ACC112 (cell line): ENCODE results near the gene THAP8.

Experiments
- H2AFZ ChIP-seq: fragments of 200-600 bp; sonication (generic); one replicate; pipeline ENCODE4 v1.6.0; 2017; ENCODE audit warnings: antibody characterized with exemption, low read length; ENCODE audit not compliant: unreplicated experiment
- H3K27ac ChIP-seq: fragments of 200-600 bp; sonication (generic); 2 replicates; pipeline ENCODE4 v1.5.1; 2014; ENCODE audit warnings: low read depth, mild to moderate bottlenecking, antibody characterized with exemption, low read length, moderate library complexity
- H3K27me3 ChIP-seq: fragments of 200-600 bp; sonication (generic); 2 replicates; pipeline ENCODE4 v1.6.1; 2014; ENCODE audit warnings: mild to moderate bottlenecking, antibody characterized with exemption, low read length, moderate library complexity, mixed read lengths; ENCODE audit not compliant: insufficient read depth
- H3K36me3 ChIP-seq: fragments of 200-600 bp; sonication (generic); 2 replicates; pipeline ENCODE4 v1.6.1; 2016; ENCODE audit warnings: mild to moderate bottlenecking, antibody characterized with exemption, low read length, moderate library complexity, mixed read lengths; ENCODE audit not compliant: insufficient read depth
- H3K4me1 ChIP-seq: fragments of 200-600 bp; sonication (generic); one replicate; pipeline ENCODE4 v1.6.1; 2016; ENCODE audit warnings: low read length, mixed read lengths; ENCODE audit not compliant: insufficient read depth, unreplicated experiment, control insufficient read depth
- H3K4me3 ChIP-seq: fragments of 200-600 bp; sonication (generic); 2 replicates; pipeline ENCODE4 v1.5.1; 2014; ENCODE audit warnings: mild to moderate bottlenecking, low read depth, low read length
- H3K79me2 ChIP-seq: fragments of 200-600 bp; sonication (generic); one replicate; pipeline ENCODE4 v1.6.0; 2016; ENCODE audit warnings: low read length; ENCODE audit not compliant: control insufficient read depth, unreplicated experiment, insufficient read depth

THAP8 gene

DNA sequence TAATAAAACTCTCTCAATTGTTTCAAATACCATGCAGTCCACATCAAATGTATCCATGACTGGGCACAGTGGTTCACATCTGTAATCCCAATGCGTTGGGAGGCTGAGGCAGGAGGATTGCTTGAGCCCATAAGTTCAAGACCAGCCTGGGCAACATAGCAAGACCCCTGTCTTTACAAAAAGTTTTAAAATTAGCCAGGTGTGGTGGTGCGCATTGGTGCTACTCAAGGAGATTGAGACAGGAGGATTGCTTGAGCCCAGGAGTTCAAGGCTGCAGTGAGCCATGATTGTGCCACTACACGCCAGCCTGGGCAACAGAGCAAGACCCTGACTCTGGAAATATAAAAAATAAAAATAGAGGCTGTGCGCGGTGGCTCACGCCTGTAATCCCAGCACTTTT is 26.4 kb downstream of the THAP8 start:
- no peaks in the 10 kb centered on the region for H3K27me3 ChIP-seq
- H3K4me3 ChIP-seq, result no peak overlapping the region
- no peak overlapping the region for H3K27ac ChIP-seq
- H3K4me1 ChIP-seq, result no peaks in the 10 kb centered on the region
- no peaks in the 10 kb centered on the region for H3K36me3 ChIP-seq
- H2AFZ ChIP-seq, result no peak overlapping the region
- H3K79me2 ChIP-seq, result no peaks in the 10 kb centered on the region

DNA sequence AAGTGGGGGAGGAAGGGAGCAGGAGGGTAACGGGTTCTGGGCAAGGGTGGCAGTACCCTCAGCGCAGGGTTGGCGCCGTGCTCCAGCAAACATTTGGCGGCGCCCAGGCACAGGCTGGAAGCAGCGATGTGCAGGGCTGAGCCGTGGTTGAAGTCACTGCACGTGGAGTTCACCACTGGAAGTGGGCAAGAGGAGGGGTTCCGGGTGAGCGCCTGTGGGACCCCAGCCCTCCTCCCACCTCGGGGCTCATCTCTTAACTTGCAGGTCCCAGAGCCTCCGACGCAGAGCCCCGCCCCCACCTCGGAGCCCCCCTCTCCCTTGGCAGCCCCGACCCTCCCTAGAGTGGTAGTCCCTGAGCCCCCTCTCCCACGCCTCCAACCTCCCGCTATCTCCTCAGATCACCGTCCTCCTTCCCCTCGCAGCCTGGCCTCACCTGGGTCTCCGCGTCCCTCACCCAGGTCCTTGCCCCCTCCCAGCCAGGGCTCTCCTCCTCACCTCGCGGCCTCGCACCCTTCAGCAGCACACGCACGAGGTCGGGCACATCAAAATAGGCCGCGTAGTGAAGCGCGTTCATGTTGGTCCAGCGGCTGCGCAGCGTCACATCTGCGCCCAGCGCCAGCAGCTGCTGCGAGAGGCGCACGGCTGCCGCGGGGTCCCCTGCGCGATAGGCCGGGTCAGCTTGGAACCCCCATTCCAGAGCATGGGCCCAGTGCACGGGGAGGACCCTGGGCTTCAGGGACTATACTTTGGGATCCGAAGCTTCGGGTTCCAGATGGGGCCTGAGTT is 27.8 kb downstream of the THAP8 start:
- Histone ChIP-seq H3K4me3 (no peak overlapping the region), H3K36me3 (no peaks in the 10 kb centered on the region), H3K27me3 (no peaks in the 10 kb centered on the region), H2AFZ (no peak overlapping the region), H3K27ac (no peak overlapping the region), H3K4me1 (no peaks in the 10 kb centered on the region), H3K79me2 (no peaks in the 10 kb centered on the region)

DNA sequence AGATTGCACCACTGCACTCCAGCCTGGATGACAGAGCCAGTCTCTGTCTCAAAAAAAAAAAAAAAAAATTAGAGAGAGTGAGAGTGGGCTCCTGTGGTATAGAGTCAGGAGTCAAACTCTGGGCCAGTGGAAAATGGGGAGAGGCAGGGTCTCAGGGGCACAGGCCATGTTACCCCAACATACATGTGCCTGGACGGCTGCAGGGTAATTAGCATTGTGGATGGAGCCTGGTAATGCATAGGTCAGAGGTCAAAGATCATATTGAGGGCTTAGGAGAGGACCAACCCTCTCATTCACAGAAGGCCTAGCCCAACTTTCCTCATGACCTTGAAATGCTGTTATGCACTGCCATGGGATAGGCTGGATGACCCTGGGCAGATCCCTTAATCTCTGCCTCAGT is 28.5 kb downstream of the THAP8 start:
- H2AFZ ChIP-seq, result no peak overlapping the region
- H3K79me2 ChIP-seq, result no peaks in the 10 kb centered on the region
- no peak overlapping the region for H3K4me3 ChIP-seq
- H3K36me3 ChIP-seq, result no peaks in the 10 kb centered on the region
- H3K27me3 ChIP-seq, result no peaks in the 10 kb centered on the region
- no peak overlapping the region for H3K27ac ChIP-seq
- no peaks in the 10 kb centered on the region for H3K4me1 ChIP-seq

DNA sequence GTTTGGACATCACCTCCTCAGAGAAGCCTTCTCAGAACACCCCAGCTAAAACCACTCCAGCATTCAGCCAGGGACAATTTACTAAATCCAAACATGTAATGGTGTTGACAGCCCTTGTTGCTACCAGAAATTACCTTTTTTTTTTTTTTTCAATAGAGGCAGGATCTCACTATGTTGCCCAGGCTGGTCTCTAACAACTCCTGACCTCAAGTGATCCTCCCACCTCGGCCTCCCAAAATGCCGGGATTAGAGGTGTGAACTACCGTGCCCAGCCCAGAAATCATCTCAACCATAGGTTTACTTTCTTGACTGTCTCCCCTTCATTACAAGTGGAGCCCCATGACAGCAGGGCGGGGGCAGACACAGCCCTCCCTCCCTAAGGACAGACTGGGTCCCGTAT is 30.7 kb downstream of the THAP8 start:
- H3K79me2 ChIP-seq, result no peaks in the 10 kb centered on the region
- H3K4me1 ChIP-seq, result no peaks in the 10 kb centered on the region
- no peak overlapping the region for H2AFZ ChIP-seq
- no peaks in the 10 kb centered on the region for H3K36me3 ChIP-seq
- no peak overlapping the region for H3K27ac ChIP-seq
- H3K4me3 ChIP-seq, result no peak overlapping the region
- no peaks in the 10 kb centered on the region for H3K27me3 ChIP-seq

DNA sequence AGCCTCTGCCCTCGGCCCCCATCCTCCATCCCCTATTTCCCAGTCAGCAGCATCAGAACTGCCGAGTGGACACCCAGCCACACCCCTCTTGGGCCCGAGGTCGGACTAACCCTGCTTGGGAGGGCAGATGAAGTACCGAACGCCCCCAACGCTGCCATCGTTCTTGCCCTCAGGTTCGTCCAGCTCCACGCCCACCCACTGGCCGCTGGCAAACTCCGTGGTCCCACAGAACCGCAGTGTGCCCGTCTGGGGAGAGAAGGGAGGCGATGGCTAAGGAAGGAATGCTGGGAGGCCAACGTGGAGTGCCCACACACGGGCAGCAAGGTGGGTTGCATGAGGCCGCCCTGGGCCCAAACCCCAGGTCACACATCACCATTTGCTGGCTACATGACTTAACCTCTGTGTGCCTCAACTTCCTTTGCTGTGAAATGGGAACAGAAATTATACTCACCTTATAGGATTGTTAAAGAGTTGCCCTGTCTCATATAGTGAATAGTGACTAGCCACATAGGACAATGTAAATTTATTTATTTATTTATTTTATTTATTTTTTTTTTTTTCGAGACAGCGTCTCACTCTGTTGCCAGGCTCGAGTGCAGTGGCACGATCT is 34.9 kb downstream of the THAP8 start:
- Histone ChIP-seq H3K27ac (no peak overlapping the region), H3K4me3 (no peak overlapping the region), H2AFZ (no peak overlapping the region), H3K36me3 (no peaks in the 10 kb centered on the region), H3K79me2 (no peaks in the 10 kb centered on the region), H3K4me1 (peaks cover 3% of the 10 kb centered on the region), H3K27me3 (no peaks in the 10 kb centered on the region)

DNA sequence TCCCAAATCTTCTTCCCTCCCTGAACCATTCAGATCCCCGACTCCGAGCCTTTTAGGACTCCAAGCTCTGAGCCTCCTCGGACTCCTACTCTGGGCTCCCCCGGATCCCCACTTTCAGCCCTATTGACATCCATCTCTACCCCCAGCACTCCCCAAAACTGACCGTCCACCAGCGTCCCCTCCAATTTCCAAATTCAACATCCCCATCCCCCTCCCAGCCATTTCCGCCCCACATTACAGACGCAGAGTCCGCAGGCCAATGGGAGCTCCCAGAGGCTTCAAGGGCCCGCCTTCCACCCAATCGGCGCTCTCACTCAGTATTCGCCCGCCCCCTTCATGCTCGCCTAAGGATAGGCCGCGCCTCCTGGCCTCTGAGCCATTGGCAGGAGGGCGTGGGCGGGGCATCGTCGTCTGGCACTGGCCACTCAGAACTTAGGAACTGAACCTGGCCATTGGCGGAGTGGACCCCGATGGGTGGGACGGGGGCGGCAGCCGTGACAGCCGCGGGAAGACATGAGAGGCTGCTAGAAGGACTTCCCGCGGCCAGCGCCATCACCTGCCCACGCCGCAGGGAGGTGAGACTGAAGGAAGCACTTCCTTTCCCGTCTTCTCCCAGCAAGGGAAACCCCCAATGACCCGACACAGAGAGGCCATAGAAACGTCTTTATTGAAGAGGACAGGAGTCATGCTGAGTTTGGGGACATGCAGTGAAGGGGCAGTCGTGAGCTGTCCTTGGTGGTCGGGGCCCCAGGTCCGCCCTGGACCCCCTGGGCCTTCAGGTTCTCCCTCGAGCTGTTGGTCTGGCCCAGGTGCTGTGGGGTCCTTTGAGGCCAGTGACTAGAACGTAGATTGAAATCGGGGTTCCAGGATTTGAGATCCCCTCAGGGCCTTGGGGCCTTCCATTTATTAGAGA is 39.8 kb downstream of the THAP8 start, which contains the start of gene ALKBH6:
TSS of gene ALKBH6 (minus strand) at position 202 of the 913 bp plus-strand sequence. CDS start 816 bp downstream, outside the sequence.
- H3K4me1 ChIP-seq, result peaks cover 3% of the 10 kb centered on the region
- peak within 1 kb of the TSS; percentile 75 for H3K4me3 ChIP-seq
- H3K27me3 ChIP-seq, result no peaks in the 10 kb centered on the region
- no peak within 1 kb of the TSS for H2AFZ ChIP-seq
- H3K27ac ChIP-seq, result no peak within 1 kb of the TSS
- H3K36me3 ChIP-seq, result no peaks in the 10 kb centered on the region
- no peaks in the 10 kb centered on the region for H3K79me2 ChIP-seq

DNA sequence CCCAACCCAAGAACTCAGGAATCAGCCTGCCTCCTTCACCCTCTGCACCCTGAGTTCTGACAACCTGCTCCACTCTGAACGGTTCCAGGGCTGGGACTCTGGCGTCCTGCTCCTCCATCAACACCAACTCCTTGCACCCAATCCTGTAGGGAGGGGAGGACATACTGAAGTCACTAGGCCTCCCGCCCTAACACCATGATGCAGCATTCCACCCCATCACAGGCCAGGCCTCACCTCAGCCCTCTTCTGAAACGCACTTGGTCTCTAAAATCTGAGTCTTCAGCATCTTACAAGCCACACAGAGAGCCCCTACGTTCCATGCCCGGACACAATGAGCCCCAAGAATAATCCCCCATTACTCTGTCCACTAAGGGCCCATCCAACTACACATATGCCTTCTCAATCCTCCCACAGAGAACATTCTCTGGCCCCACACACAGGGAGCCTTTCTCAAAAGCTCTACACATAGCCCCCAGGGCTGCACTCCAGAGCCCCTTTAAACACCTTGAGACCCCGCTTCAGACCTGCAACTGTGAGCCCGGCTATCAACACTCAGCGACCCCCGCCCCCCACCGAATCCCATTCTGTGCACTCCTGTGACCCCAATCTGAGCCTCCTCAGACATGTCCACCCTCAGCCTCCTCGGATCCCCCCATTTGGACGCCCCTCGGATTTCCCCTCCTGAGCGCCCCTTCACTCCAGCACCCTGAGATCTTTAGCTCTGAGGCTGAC is 40.6 kb downstream of the THAP8 start:
- no peak overlapping the region for H2AFZ ChIP-seq
- no peaks in the 10 kb centered on the region for H3K79me2 ChIP-seq
- H3K27me3 ChIP-seq, result no peaks in the 10 kb centered on the region
- H3K4me1 ChIP-seq, result peaks cover 3% of the 10 kb centered on the region
- H3K27ac ChIP-seq, result no peak overlapping the region
- H3K4me3 ChIP-seq, result peak overlapping the region; percentile 75
- H3K36me3 ChIP-seq, result no peaks in the 10 kb centered on the region

DNA sequence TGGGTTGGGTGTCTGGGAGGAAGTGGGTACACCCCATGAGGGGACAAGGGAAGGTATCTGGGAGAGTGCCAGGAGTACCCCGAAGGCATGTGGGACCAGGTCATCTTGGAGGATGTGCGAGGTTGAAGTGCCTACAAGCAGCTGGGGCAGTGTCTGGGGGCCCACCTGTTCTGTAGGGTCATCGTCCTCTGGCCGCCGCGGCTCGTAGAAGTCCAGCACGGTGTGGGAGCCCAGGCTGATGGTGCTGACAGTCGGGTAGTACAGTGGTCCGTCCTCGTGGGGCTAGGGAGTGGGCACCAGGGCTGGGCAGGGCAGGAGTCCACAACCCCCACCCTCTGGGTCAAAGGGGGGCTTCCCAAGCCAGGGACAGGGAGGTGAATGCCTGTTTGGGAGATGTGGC is 43.7 kb downstream of the THAP8 start:
- H2AFZ ChIP-seq, result no peak overlapping the region
- no peaks in the 10 kb centered on the region for H3K36me3 ChIP-seq
- H3K27ac ChIP-seq, result no peak overlapping the region

DNA sequence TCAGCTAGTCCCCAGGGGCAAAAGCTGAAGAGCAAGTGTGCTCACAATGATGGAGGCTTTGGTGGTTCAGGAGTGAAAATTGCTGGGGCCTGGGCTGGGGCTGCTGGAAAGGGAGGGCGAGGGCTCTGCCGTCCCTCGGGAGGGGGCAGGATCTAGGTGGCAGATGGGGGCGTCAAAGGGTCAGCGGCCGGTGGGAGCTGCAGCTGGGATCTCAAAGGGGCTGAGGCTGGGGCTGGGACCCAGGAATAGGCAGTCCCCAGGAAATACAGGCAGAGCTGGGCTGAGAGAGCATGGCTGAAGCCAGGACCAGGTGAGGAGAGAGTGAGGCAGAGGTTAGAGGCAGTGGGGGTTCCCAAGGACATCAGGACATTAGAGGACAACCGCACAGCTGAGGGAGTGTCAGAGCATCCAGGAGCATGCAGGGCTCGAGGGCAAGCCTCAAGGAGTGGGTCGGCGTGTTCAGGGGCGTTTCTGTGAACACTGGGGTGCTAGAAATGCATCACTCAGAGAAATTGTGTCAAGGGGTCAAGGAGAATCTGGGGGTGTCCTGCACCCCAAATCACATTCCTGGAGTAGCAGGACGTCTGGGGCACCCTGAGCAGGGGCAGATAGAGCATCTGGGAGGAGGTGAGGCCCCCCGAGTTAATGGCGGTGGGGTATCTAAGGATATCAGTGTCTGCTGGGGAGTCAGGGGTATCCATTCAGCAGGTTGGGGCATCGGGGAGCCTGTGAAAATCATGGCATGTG is 44.3 kb downstream of the THAP8 start:
- H2AFZ ChIP-seq, result no peak overlapping the region
- H3K4me1 ChIP-seq, result peaks cover under 1% of the 10 kb centered on the region
- no peaks in the 10 kb centered on the region for H3K79me2 ChIP-seq
- H3K36me3 ChIP-seq, result no peaks in the 10 kb centered on the region
- H3K27me3 ChIP-seq, result no peaks in the 10 kb centered on the region
- H3K4me3 ChIP-seq, result peak overlapping the region; percentile 65
- H3K27ac ChIP-seq, result no peak overlapping the region

More for the DNA sequence above, 43.7 kb downstream of the THAP8 start:
- H3K79me2 ChIP-seq, result no peaks in the 10 kb centered on the region
- H3K4me1 ChIP-seq, result peaks cover 3% of the 10 kb centered on the region
- H3K4me3 ChIP-seq, result no peak overlapping the region
- no peaks in the 10 kb centered on the region for H3K27me3 ChIP-seq
